Mucosa of descending colon (tissue), 3 donors: ENCODE data around the gene LEF1. TPM values are rescaled to one million over a fixed set of nuclear protein-coding genes. Genes with fewer than 3 reads are reported as not detected.

Experiments
- ATAC-seq: fragments of 200-7000 bp; cut with Tn5 transposase; one replicate; pipeline ENCODE4 v1.9.1; 2020; ENCODE audit warnings: mild to moderate bottlenecking, moderate library complexity
- DNase-seq, 3 donors: peaks; one replicate each; pipeline ENCODE4 v3.0.0-alpha.2; 2020
- H3K36me3 ChIP-seq: fragments of 200-600 bp; one replicate; pipeline ENCODE4 v1.8.0; 2021; ENCODE audit warnings: low read depth, mild to moderate bottlenecking
- H3K4me1 ChIP-seq: fragments of 200-600 bp; one replicate; pipeline ENCODE4 v1.8.0; 2021; ENCODE audit warnings: low read depth, mild to moderate bottlenecking
- H3K4me3 ChIP-seq: fragments of 200-600 bp; one replicate; pipeline ENCODE4 v1.8.0; 2021; ENCODE audit warnings: mild to moderate bottlenecking
- H3K9me3 ChIP-seq: fragments of 200-600 bp; one replicate; pipeline ENCODE4 v1.8.0; 2021; ENCODE audit warnings: mild to moderate bottlenecking
- CTCF ChIP-seq: fragments of 200-600 bp; IDR thresholded peaks from one replicate; pipeline ENCODE4 v1.8.0; 2022; ENCODE audit warnings: antibody characterized with exemption, mild to moderate bottlenecking
- intact Hi-C, 2 donors: fragments of 100-400 bp; cut with DNase I in 1 of 2; cut with micrococcal nuclease in 1 of 2; formaldehyde crosslinking; loops; one replicate each; pipeline versions ENCODE4 v1.11.0 to v1.11.1; 2022; cut with DNase I, micrococcal nuclease
- total RNA-seq, 3 donors: library from RNA; stranded (reverse); fragmentation: NEBNext Ultra II Directional in 2 of 3; extraction: Animal tissue kit (Norgen Biotek cat#: 25700) in 2 of 3; gene quantifications; one replicate each; pipeline versions ENCODE4 v1.2.1 to v1.2.4, GENCODE V29; 2021 to 2023
- donor health status: DM: no; HTN: no; CAD: no; lungs with moderate emphysema.
- donor health status: DM: no; HTN: no; CAD: no.
- donor health status: DM: no; HTN: yes; CAD: no.

Gene LEF1
- total RNA-seq, 3 donors from 2014 or later: 2.2 to 3.9 (median 2.5) TPM

GRCh38 chr4:108210989-108211835 is 42.5 kb upstream of the LEF1 start:
- Histone ChIP-seq H3K4me1 (no peaks in the 10 kb centered on the region), H3K9me3 (no peaks in the 10 kb centered on the region), H3K4me3 (no peak overlapping the region), H3K36me3 (no peaks in the 10 kb centered on the region)
- DNase-seq (no peak), ATAC-seq (no peak)
- intact Hi-C loops: no loop called here
- no peak for TF ChIP-seq CTCF

GRCh38 chr4:108209489-108209888 is 40.8 kb upstream of the LEF1 start:
- Histone ChIP-seq H3K4me1 (no peaks in the 10 kb centered on the region), H3K36me3 (no peaks in the 10 kb centered on the region), H3K4me3 (no peak overlapping the region), H3K9me3 (no peaks in the 10 kb centered on the region)
- intact Hi-C loops: no loop called here
- TF ChIP-seq CTCF: no peak
- DNase-seq: no peak
- ATAC-seq: no peak

- no peak for TF ChIP-seq CTCF
- no peak for DNase-seq
- H3K9me3 ChIP-seq: no peaks in the 10 kb centered on the region
- ATAC-seq: no peak
- H3K36me3 ChIP-seq: no peaks in the 10 kb centered on the region
- intact Hi-C loops: no loop called here
- no peaks in the 10 kb centered on the region for H3K4me1 ChIP-seq
- H3K4me3 ChIP-seq: no peak overlapping the region
Observed at GRCh38 chr4:108205859-108206258, 37.1 kb upstream of the LEF1 start.

- no peak for ATAC-seq
- no peak for TF ChIP-seq CTCF
- intact Hi-C loops: no loop called here
- H3K4me3 ChIP-seq: no peak overlapping the region
- no peaks in the 10 kb centered on the region for H3K36me3 ChIP-seq
- H3K4me1 ChIP-seq: no peaks in the 10 kb centered on the region
- H3K9me3 ChIP-seq: no peaks in the 10 kb centered on the region
- DNase-seq: no peak
Observed at GRCh38 chr4:108204518-108204917, 35.8 kb upstream of the LEF1 start.

- Histone ChIP-seq H3K4me3 (no peak overlapping the region), H3K4me1 (no peaks in the 10 kb centered on the region), H3K36me3 (no peaks in the 10 kb centered on the region), H3K9me3 (no peaks in the 10 kb centered on the region)
- intact Hi-C loops: no loop called here
- no peak for ATAC-seq
- DNase-seq: no peak
- TF ChIP-seq CTCF: no peak
Observed at GRCh38 chr4:108203377-108203776, 34.6 kb upstream of the LEF1 start.
